MM.1S (cell line): ENCODE results near the gene SSTR1.

ENCODE experiments used
- DNase-seq: peaks from one replicate; pipeline ENCODE4 v3.0.0-alpha.2; 2015
- H2AFZ ChIP-seq: fragments of 300-600 bp; sonication (generic); 2 replicates; pipeline ENCODE4 v1.6.0; 2016; ENCODE audit warnings: antibody characterized with exemption, low read length
- H3F3A ChIP-seq: fragments of 300-600 bp; sonication (generic); 2 replicates; pipeline ENCODE4 v1.6.1; 2016; ENCODE audit warnings: mild to moderate bottlenecking, antibody characterized with exemption, low read length, moderate library complexity, mixed read lengths; ENCODE audit not compliant: insufficient read depth
- H3K27ac ChIP-seq: fragments of 300-600 bp; sonication (generic); 2 replicates; pipeline ENCODE4 v1.5.1; 2016; ENCODE audit warnings: mild to moderate bottlenecking, low read length
- H3K27me3 ChIP-seq: fragments of 300-600 bp; sonication (generic); replicated peaks from 2 replicates; pipeline ENCODE4 v1.6.0; 2016; ENCODE audit warnings: low read length; ENCODE audit not compliant: insufficient read depth
- H3K36me3 ChIP-seq: fragments of 300-600 bp; sonication (generic); replicated peaks from 2 replicates; pipeline ENCODE4 v1.6.1; 2016; ENCODE audit warnings: mild to moderate bottlenecking, low read length, mixed read lengths; ENCODE audit not compliant: insufficient read depth
- H3K4me1 ChIP-seq: fragments of 300-600 bp; sonication (generic); 2 replicates; pipeline ENCODE4 v1.6.1; 2016; ENCODE audit warnings: low read length, mixed read lengths
- H3K4me2 ChIP-seq: fragments of 300-600 bp; sonication (generic); 2 replicates; pipeline ENCODE4 v1.6.0; 2016; ENCODE audit warnings: low read depth, low read length
- H3K4me3 ChIP-seq: fragments of 300-600 bp; sonication (generic); 2 replicates; pipeline ENCODE4 v1.5.1; 2016; ENCODE audit warnings: low read length, mixed read lengths
- H3K79me2 ChIP-seq: fragments of 300-600 bp; sonication (generic); 2 replicates; pipeline ENCODE4 v1.6.1; 2016; ENCODE audit warnings: mixed run types, low read length, mixed read lengths
- H3K9ac ChIP-seq: fragments of 300-600 bp; sonication (generic); 2 replicates; pipeline ENCODE4 v1.6.1; 2016; ENCODE audit warnings: low read length, mixed read lengths
- H3K9me2 ChIP-seq: fragments of 300-600 bp; sonication (generic); replicated peaks from 2 replicates; pipeline ENCODE4 v1.6.1; 2016; ENCODE audit warnings: mild to moderate bottlenecking, low read length, mixed read lengths; ENCODE audit not compliant: insufficient read depth
- H3K9me3 ChIP-seq: fragments of 300-600 bp; sonication (generic); replicated peaks from 2 replicates; pipeline ENCODE4 v1.6.1; 2016; ENCODE audit warnings: mild to moderate bottlenecking, low read length, mixed read lengths; ENCODE audit not compliant: insufficient read depth
- H4K20me1 ChIP-seq: fragments of 300-600 bp; sonication (generic); 2 replicates; pipeline ENCODE4 v1.6.1; 2016; ENCODE audit warnings: mild to moderate bottlenecking, low read length, moderate library complexity, mixed read lengths; ENCODE audit not compliant: insufficient read depth
- EZH2 ChIP-seq: fragments of 300-600 bp; sonication (generic); optimal IDR thresholded peaks from 2 replicates; pipeline ENCODE3; 2017; ENCODE audit warnings: low read depth, mild to moderate bottlenecking, antibody characterized with exemption, low read length, mixed read lengths
- EZH2phosphoT487 ChIP-seq: fragments of 300-600 bp; sonication (generic); IDR thresholded peaks from 2 replicates; pipeline ENCODE4 v1.6.1; 2018; ENCODE audit warnings: antibody characterized with exemption, low read length
- TF ChIP-seq, protein P1 (sequence below): fragments of 300-600 bp; sonication (generic); IDR thresholded peaks from 2 replicates; pipeline ENCODE4 v1.5.1; 2016; ENCODE audit warnings: antibody characterized with exemption, low read length, mixed read lengths

Gene SSTR1

GRCh38 chr14:38210587-38211216, 3.0 kb downstream of the SSTR1 start:
- no peaks in the 10 kb centered on the region for H4K20me1 ChIP-seq
- H3K27ac ChIP-seq = no peak overlapping the region
- H3K4me3 ChIP-seq = no peak overlapping the region
- TF ChIP-seq EZH2 (no peak), EZH2phosphoT487 (no peak)
- TF ChIP-seq, protein P1, sequence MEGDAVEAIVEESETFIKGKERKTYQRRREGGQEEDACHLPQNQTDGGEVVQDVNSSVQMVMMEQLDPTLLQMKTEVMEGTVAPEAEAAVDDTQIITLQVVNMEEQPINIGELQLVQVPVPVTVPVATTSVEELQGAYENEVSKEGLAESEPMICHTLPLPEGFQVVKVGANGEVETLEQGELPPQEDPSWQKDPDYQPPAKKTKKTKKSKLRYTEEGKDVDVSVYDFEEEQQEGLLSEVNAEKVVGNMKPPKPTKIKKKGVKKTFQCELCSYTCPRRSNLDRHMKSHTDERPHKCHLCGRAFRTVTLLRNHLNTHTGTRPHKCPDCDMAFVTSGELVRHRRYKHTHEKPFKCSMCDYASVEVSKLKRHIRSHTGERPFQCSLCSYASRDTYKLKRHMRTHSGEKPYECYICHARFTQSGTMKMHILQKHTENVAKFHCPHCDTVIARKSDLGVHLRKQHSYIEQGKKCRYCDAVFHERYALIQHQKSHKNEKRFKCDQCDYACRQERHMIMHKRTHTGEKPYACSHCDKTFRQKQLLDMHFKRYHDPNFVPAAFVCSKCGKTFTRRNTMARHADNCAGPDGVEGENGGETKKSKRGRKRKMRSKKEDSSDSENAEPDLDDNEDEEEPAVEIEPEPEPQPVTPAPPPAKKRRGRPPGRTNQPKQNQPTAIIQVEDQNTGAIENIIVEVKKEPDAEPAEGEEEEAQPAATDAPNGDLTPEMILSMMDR = no peak
- no peak for DNase-seq
- H3K9me2 ChIP-seq = no peaks in the 10 kb centered on the region
- no peaks in the 10 kb centered on the region for H3K27me3 ChIP-seq
- H2AFZ ChIP-seq = no peak overlapping the region
- H3K79me2 ChIP-seq = no peaks in the 10 kb centered on the region
- H3K4me2 ChIP-seq = no peak overlapping the region
- no peaks in the 10 kb centered on the region for H3K36me3 ChIP-seq
- H3K9ac ChIP-seq = no peak overlapping the region
- no peaks in the 10 kb centered on the region for H3K4me1 ChIP-seq
- H3K9me3 ChIP-seq = no peaks in the 10 kb centered on the region
- no peaks in the 10 kb centered on the region for H3F3A ChIP-seq

- no peaks in the 10 kb centered on the region for H3K27me3 ChIP-seq
- H3K9me2 ChIP-seq = no peaks in the 10 kb centered on the region
- H3F3A ChIP-seq = no peaks in the 10 kb centered on the region
- TF ChIP-seq, protein P1 = no peak
- TF ChIP-seq EZH2 = no peak
- TF ChIP-seq EZH2phosphoT487 = no peak
- no peak overlapping the region for H3K4me2 ChIP-seq
- H2AFZ ChIP-seq = no peak overlapping the region
- H3K79me2 ChIP-seq = no peaks in the 10 kb centered on the region
- DNase-seq = no peak
- H4K20me1 ChIP-seq = no peaks in the 10 kb centered on the region
- H3K36me3 ChIP-seq = no peaks in the 10 kb centered on the region
- H3K9me3 ChIP-seq = no peaks in the 10 kb centered on the region
- no peaks in the 10 kb centered on the region for H3K4me1 ChIP-seq
- H3K27ac ChIP-seq = no peak overlapping the region
- no peak overlapping the region for H3K9ac ChIP-seq
- no peak overlapping the region for H3K4me3 ChIP-seq
Observed at GRCh38 chr14:38211255-38211735, 3.6 kb downstream of the SSTR1 start.

- Histone ChIP-seq H3K4me1 (peaks cover 2% of the 10 kb centered on the region; the same call in 1 of the 2 replicates), H3K4me3 (no peak overlapping the region), H3K4me2 (no peak overlapping the region), H3F3A (no peaks in the 10 kb centered on the region), H3K27me3 (no peaks in the 10 kb centered on the region), H3K9me3 (no peaks in the 10 kb centered on the region), H3K27ac (no peak overlapping the region), H3K9ac (no peak overlapping the region), H2AFZ (no peak overlapping the region), H3K79me2 (no peaks in the 10 kb centered on the region), H3K36me3 (no peaks in the 10 kb centered on the region), H4K20me1 (no peaks in the 10 kb centered on the region), H3K9me2 (no peaks in the 10 kb centered on the region)
- peak; percentile 26 for DNase-seq
- TF ChIP-seq EZH2 = no peak
- TF ChIP-seq EZH2phosphoT487 = no peak
- TF ChIP-seq, protein P1 = no peak
Observed at GRCh38 chr14:38212111-38212510, 4.4 kb downstream of the SSTR1 start.
